Stimulated activated naive CD8-positive, alpha-beta T cell treated with anti-CD3 and anti-CD28 coated beads, Interleukin-15, Interleukin-2, amounts not matched to agents 100 ng/mL and 50 ng/mL, for 24 hours (primary cell): ENCODE results near the gene UBR3.
"Not testable (repeated sequence)": the region's sequence is repeated elsewhere in the genome, so short reads cannot be mapped to it uniquely, and the experiment has no call there.

ENCODE experiments used
- H3K27ac Mint-ChIP-seq: one replicate; pipeline ENCODE4 v1.8.0; 2021; ENCODE audit warnings: mild to moderate bottlenecking, mixed read lengths
- H3K27me3 Mint-ChIP-seq: one replicate; pipeline ENCODE4 v1.8.0; 2021; ENCODE audit warnings: mixed read lengths
- H3K36me3 Mint-ChIP-seq: one replicate; pipeline ENCODE4 v1.8.0; 2021; ENCODE audit warnings: low read depth, mixed read lengths
- H3K4me1 Mint-ChIP-seq: one replicate; pipeline ENCODE4 v1.8.0; 2021; ENCODE audit warnings: low read depth, mixed read lengths
- H3K4me3 Mint-ChIP-seq: one replicate; pipeline ENCODE4 v1.8.0; 2021; ENCODE audit warnings: mild to moderate bottlenecking, mixed read lengths
- H3K9me3 Mint-ChIP-seq: one replicate; pipeline ENCODE4 v1.8.0; 2021; ENCODE audit warnings: mixed read lengths

The UBR3 gene

DNA sequence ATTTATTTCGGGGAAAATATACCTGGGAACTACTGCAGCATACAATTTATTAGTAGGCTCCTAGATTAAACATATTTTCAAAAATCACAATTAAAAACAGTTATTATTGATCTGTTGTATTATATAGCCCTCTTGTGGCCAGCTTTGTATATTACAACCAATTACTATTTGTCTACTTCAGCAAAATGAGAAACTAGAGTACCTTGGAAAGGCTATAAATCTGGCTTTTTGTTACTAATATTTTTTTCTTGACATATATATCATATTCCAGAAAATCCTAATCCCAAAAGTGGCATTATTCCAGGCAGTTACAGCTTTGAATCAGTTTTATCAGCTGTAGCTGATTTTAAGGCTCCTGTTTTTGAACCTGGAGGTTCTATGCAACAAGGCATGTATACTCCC, 101.2 kb downstream of the UBR3 start:
- no peaks in the 10 kb centered on the region for H3K9me3 Mint-ChIP-seq
- H3K4me3 Mint-ChIP-seq = no peak overlapping the region
- peaks cover 29% of the 10 kb centered on the region for H3K36me3 Mint-ChIP-seq
- no peaks in the 10 kb centered on the region for H3K27me3 Mint-ChIP-seq
- no peaks in the 10 kb centered on the region for H3K4me1 Mint-ChIP-seq
- no peak overlapping the region for H3K27ac Mint-ChIP-seq

- Mint-ChIP-seq H3K4me3 (no peak overlapping the region), H3K27ac (no peak overlapping the region), H3K27me3 (no peaks in the 10 kb centered on the region)
Observed at GRCh38 chr2:169933124-169933711, 106.0 kb downstream of the UBR3 start.

DNA sequence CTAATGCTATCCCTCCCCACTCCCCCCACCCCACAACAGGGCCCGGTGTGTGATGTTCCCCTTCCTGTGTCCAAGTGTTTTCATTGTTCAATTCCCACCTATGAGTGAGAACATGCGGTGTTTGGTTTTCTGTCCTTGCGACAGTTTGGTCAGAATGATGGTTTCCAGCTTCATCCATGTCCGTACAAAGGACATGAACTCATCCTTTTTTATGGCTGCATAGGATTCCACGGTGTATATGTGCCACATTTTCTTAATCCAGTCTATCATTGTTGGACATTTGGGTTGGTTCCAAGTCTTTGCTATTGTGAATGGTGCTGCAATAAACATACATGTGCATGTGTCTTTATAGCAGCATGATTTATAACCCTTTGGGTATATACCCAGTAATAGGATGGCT, 109.4 kb downstream of the UBR3 start:
- H3K27me3 Mint-ChIP-seq, H3K4me3 Mint-ChIP-seq, H3K9me3 Mint-ChIP-seq, H3K4me1 Mint-ChIP-seq, H3K27ac Mint-ChIP-seq: not testable (repeated sequence)
- H3K36me3 Mint-ChIP-seq = peaks cover 22% of the 10 kb centered on the region

More at GRCh38 chr2:169933124-169933711, 106.0 kb downstream of the UBR3 start:
- peaks cover 29% of the 10 kb centered on the region for H3K36me3 Mint-ChIP-seq
- H3K9me3 Mint-ChIP-seq = no peaks in the 10 kb centered on the region
- no peaks in the 10 kb centered on the region for H3K4me1 Mint-ChIP-seq

DNA sequence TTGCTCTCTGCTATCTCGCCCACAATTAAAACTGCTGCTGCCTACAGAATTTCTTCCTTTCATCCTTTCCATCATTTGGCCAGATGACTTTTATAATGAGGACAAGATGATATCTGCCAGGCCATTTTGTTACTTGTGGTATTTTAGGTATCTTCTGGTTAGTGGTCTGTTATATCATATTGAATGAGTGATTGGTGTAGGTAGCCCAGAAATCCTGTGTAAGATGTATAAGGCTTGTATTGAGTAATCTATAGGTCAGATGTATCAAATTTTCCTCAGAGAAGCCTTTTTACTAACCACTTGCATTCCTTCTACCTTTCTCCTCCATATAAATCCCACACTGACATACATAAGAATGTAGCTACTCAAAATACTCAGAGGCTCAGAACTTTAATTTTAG, 118.3 kb downstream of the UBR3 start:
- Mint-ChIP-seq H3K27me3 (no peaks in the 10 kb centered on the region), H3K36me3 (peaks cover 46% of the 10 kb centered on the region), H3K9me3 (no peaks in the 10 kb centered on the region), H3K27ac (peak overlapping the region; percentile 2), H3K4me1 (peaks cover 13% of the 10 kb centered on the region), H3K4me3 (no peak overlapping the region)

GRCh38 chr2:169946092-169946491, 118.8 kb downstream of the UBR3 start:
- Mint-ChIP-seq H3K27me3 (no peaks in the 10 kb centered on the region), H3K27ac (no peak overlapping the region), H3K4me3 (no peak overlapping the region), H3K4me1 (peaks cover 13% of the 10 kb centered on the region), H3K9me3 (no peaks in the 10 kb centered on the region), H3K36me3 (peaks cover 46% of the 10 kb centered on the region)

DNA sequence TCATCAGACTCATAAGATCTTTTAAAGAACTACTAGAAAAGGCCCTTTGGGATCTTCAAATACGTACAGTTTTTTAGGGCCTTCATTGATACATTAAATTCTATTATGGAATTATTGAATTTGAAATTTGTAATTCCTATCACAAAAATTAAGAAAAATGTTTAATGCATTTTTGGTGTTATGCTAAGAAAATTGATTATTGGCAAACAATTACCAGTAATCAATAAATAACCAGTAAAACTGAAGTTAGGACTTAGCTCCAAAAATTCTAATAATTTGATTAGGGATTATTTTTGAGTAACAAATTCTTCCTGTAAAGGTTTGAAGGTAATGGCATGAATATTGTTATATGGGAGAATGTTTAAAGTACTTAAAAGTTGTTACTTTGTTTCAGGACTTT, 119.3 kb downstream of the UBR3 start:
- no peak overlapping the region for H3K4me3 Mint-ChIP-seq
- H3K4me1 Mint-ChIP-seq = peaks cover 13% of the 10 kb centered on the region
- no peaks in the 10 kb centered on the region for H3K9me3 Mint-ChIP-seq
- no peak overlapping the region for H3K27ac Mint-ChIP-seq
- H3K27me3 Mint-ChIP-seq = no peaks in the 10 kb centered on the region
- peaks cover 46% of the 10 kb centered on the region for H3K36me3 Mint-ChIP-seq

- Mint-ChIP-seq H3K36me3 (peaks cover 48% of the 10 kb centered on the region), H3K4me1 (no peaks in the 10 kb centered on the region), H3K27me3 (no peaks in the 10 kb centered on the region), H3K27ac (no peak overlapping the region), H3K9me3 (no peaks in the 10 kb centered on the region), H3K4me3 (no peak overlapping the region)
Observed at GRCh38 chr2:169955940-169956339, 128.7 kb downstream of the UBR3 start.

GRCh38 chr2:169957219-169957618, 130.0 kb downstream of the UBR3 start:
- H3K9me3 Mint-ChIP-seq, H3K4me1 Mint-ChIP-seq, H3K27me3 Mint-ChIP-seq, H3K27ac Mint-ChIP-seq, H3K4me3 Mint-ChIP-seq: not testable (repeated sequence)
- H3K36me3 Mint-ChIP-seq = peaks cover 55% of the 10 kb centered on the region

GRCh38 chr2:169961911-169962310, 134.7 kb downstream of the UBR3 start:
- Mint-ChIP-seq H3K36me3 (peaks cover 59% of the 10 kb centered on the region), H3K27me3 (no peaks in the 10 kb centered on the region), H3K4me1 (no peaks in the 10 kb centered on the region), H3K27ac (no peak overlapping the region), H3K4me3 (no peak overlapping the region), H3K9me3 (no peaks in the 10 kb centered on the region)

- peaks cover 60% of the 10 kb centered on the region for H3K36me3 Mint-ChIP-seq
- H3K27ac Mint-ChIP-seq = no peak overlapping the region
- no peaks in the 10 kb centered on the region for H3K9me3 Mint-ChIP-seq
Observed at GRCh38 chr2:169963786-169964185, 136.5 kb downstream of the UBR3 start.

GRCh38 chr2:169964740-169965139, 137.5 kb downstream of the UBR3 start:
- no peak overlapping the region for H3K27ac Mint-ChIP-seq
- H3K4me3 Mint-ChIP-seq = no peak overlapping the region
- peaks cover under 1% of the 10 kb centered on the region for H3K9me3 Mint-ChIP-seq
- H3K27me3 Mint-ChIP-seq = no peaks in the 10 kb centered on the region
- peaks cover 60% of the 10 kb centered on the region for H3K36me3 Mint-ChIP-seq
- H3K4me1 Mint-ChIP-seq = no peaks in the 10 kb centered on the region

More at GRCh38 chr2:169963786-169964185, 136.5 kb downstream of the UBR3 start:
- Mint-ChIP-seq H3K27me3 (no peaks in the 10 kb centered on the region), H3K4me1 (no peaks in the 10 kb centered on the region), H3K4me3 (no peak overlapping the region)

DNA sequence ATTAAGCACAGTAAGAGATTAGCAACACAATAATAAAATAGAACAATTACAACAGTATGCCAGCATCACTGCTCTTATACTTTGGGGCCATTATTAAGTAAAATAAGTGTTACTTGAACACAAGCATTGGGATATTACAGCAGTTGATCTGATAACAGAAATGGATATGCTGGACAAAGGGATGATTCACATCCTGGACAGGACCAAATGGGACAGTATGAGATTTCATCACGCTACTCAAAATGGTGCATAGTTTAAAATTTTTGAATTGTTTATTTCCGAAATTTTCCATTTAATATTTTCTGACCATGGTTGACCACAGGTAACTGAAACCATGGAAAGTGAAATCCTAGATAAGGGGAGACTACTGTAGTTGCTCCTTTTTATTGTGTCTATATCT, 138.2 kb downstream of the UBR3 start:
- H3K9me3 Mint-ChIP-seq = peaks cover 4% of the 10 kb centered on the region
- no peaks in the 10 kb centered on the region for H3K27me3 Mint-ChIP-seq
- no peaks in the 10 kb centered on the region for H3K4me1 Mint-ChIP-seq
- no peak overlapping the region for H3K27ac Mint-ChIP-seq
- no peak overlapping the region for H3K4me3 Mint-ChIP-seq
- H3K36me3 Mint-ChIP-seq = peaks cover 63% of the 10 kb centered on the region

DNA sequence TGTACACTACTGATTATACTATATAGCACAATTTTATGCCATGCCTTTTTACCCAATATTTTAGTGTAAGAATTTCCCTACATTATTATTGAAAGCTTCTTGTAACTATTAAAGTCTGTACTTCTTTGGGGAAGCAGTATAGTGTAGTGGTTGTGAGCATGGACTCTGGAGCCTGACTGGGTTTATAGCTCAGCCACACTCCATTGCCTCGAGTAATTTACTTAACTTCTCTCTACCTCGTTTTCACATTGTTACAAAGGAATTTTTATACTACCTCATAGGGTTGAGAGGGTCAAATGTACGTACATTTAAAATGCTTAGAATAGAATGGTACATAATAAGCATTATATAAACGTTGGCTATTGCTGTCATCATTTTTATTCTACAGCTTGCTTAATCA, 139.2 kb downstream of the UBR3 start:
- H3K4me3 Mint-ChIP-seq = no peak overlapping the region

DNA sequence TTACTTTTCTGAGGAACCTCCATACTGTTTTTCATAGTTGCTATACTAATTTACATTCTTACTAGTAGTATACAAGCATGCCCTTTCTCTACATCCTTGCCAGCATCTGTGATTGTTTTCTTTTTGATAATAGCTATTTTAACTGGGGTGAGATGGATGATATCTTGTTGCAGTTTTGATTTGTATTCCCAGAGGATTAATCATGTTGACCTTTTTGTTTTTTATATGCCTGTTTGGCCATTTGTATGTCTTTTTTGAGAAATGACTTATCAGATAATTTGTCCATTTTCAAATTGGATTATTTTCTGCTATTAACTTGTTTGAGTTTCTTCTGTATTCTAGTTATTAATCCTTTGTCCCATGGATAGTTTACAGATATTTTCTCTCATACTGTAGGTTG, 141.5 kb downstream of the UBR3 start:
- Mint-ChIP-seq H3K27me3 (no peaks in the 10 kb centered on the region), H3K9me3 (peaks cover 4% of the 10 kb centered on the region), H3K27ac (no peak overlapping the region), H3K4me1 (no peaks in the 10 kb centered on the region), H3K36me3 (peaks cover 55% of the 10 kb centered on the region), H3K4me3 (no peak overlapping the region)

More for the DNA sequence above, 139.2 kb downstream of the UBR3 start:
- Mint-ChIP-seq H3K27ac (no peak overlapping the region), H3K36me3 (peaks cover 59% of the 10 kb centered on the region), H3K27me3 (no peaks in the 10 kb centered on the region), H3K9me3 (peaks cover 4% of the 10 kb centered on the region), H3K4me1 (no peaks in the 10 kb centered on the region)

- peaks cover 27% of the 10 kb centered on the region for H3K9me3 Mint-ChIP-seq
- H3K27ac Mint-ChIP-seq = no peak overlapping the region
- H3K27me3 Mint-ChIP-seq = no peaks in the 10 kb centered on the region
- no peaks in the 10 kb centered on the region for H3K4me1 Mint-ChIP-seq
- peaks cover 64% of the 10 kb centered on the region for H3K36me3 Mint-ChIP-seq
- no peak overlapping the region for H3K4me3 Mint-ChIP-seq
Observed at GRCh38 chr2:169975221-169975620, 148.0 kb downstream of the UBR3 start.

GRCh38 chr2:169976335-169976851, 149.1 kb downstream of the UBR3 start:
- Mint-ChIP-seq H3K36me3 (peaks cover 66% of the 10 kb centered on the region), H3K27me3 (no peaks in the 10 kb centered on the region), H3K27ac (no peak overlapping the region), H3K9me3 (peaks cover 27% of the 10 kb centered on the region), H3K4me1 (peaks cover 3% of the 10 kb centered on the region), H3K4me3 (no peak overlapping the region)
